ENCODE results near the gene OR2T33.
"Not testable (repeated sequence)": the region's sequence is repeated elsewhere in the genome, so short reads cannot be mapped to it uniquely, and the experiment has no call there.

The OR2T33 gene, protein sequence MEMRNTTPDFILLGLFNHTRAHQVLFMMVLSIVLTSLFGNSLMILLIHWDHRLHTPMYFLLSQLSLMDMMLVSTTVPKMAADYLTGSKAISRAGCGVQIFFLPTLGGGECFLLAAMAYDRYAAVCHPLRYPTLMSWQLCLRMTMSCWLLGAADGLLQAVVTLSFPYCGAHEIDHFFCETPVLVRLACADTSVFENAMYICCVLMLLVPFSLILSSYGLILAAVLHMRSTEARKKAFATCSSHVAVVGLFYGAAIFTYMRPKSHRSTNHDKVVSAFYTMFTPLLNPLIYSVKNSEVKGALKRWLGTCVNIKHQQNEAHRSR

DNA sequence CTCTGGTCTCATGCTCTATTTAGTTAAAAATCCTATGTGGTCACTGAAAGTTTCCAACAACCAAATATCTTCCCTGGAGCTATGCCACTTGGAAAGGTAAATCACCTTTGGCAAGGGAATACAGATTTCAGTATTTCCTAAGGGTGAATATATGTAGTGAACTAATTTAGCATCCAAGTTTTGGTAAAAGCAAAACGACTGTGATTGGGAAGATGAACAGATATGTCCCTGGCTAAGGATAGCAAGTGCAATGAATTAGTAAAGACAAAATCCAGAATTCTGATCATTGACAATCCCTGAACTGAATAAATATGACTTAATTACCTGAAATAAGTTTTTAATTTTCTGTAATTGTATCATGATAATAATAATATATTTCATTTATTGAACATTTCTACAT lies at the start of gene OR2T33:
TSS of gene OR2T33 (minus strand) at position 101 of the 400 bp plus-strand sequence. CDS start 4,162 bp downstream, outside the sequence.
- DNase-seq, result no peak
- no peak within 1 kb of the TSS for H3K4me3 ChIP-seq (ENCODE audit: low read depth, low read length)
- no peaks in the 10 kb centered on the region for H3K27me3 ChIP-seq (replicated peaks)
- in situ Hi-C loops (cut with HindIII; ENCODE audit: low pct_ligation_motif_present, low sequenced_read_pairs), result no loop called here
- H3K27ac ChIP-seq, result no peak within 1 kb of the TSS
- TF ChIP-seq, protein P1, sequence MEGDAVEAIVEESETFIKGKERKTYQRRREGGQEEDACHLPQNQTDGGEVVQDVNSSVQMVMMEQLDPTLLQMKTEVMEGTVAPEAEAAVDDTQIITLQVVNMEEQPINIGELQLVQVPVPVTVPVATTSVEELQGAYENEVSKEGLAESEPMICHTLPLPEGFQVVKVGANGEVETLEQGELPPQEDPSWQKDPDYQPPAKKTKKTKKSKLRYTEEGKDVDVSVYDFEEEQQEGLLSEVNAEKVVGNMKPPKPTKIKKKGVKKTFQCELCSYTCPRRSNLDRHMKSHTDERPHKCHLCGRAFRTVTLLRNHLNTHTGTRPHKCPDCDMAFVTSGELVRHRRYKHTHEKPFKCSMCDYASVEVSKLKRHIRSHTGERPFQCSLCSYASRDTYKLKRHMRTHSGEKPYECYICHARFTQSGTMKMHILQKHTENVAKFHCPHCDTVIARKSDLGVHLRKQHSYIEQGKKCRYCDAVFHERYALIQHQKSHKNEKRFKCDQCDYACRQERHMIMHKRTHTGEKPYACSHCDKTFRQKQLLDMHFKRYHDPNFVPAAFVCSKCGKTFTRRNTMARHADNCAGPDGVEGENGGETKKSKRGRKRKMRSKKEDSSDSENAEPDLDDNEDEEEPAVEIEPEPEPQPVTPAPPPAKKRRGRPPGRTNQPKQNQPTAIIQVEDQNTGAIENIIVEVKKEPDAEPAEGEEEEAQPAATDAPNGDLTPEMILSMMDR (IDR thresholded peaks at IDR 0.05; ENCODE audit: low read depth, low read length, missing control alignments), result no peak
- no peaks in the 10 kb centered on the region for H3K36me3 ChIP-seq (replicated peaks)

DNA sequence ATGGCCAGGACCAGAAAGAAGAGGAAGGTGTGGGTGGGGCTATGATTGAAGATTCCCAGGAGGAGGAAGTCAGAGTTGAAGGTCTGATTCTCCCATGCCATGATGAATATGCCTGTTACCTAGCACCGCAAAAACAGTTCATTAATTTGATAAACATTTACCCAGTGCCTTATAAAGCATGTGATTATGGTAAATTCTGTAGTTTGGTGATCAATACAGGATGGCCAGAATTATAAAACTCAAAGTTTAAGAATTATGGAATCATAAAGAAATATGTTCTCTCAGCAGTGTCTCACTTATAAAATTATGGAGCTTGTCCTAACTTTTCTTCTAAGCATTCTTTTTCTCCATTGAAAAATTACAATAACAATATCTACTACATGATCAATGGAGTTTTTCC lies 46.7 kb upstream of the OR2T33 start, which contains the start of gene OR2M7:
TSS of gene OR2M7 (minus strand) at position 101 of the 400 bp plus-strand sequence. CDS start at position 101, 0 bp downstream.
- no peaks in the 10 kb centered on the region for H3K27me3 ChIP-seq (replicated peaks)
- TF ChIP-seq, protein P1 (IDR thresholded peaks at IDR 0.05; ENCODE audit: low read depth, low read length, missing control alignments), result no peak
- no peak within 1 kb of the TSS for H3K4me3 ChIP-seq (ENCODE audit: low read depth, low read length)
- DNase-seq, result no peak
- H3K36me3 ChIP-seq (replicated peaks), result no peaks in the 10 kb centered on the region
- H3K27ac ChIP-seq, result no peak within 1 kb of the TSS
- in situ Hi-C loops (cut with HindIII; ENCODE audit: low pct_ligation_motif_present, low sequenced_read_pairs), result no loop called here

DNA sequence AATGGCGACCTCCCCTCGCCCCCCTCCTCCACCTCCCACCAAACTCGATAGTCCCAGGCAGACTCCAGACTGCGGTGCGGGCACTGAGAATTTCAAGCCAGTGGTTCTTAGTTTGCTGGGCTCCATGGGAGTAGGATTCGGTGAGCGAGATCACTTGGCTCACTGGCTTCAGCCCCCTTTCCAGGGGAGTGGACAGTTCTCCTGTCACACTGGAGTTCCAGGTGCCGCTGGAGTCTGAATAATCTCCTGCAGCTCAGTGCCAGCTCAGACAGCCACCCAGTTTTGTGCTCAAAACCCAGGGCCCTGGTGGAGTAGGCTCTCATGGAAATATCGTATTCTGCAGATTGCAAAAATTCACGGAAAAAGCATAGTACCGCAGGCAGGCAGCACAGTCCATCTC lies 39.0 kb upstream of the OR2T33 start:
- DNase-seq, result no peak
- no peaks in the 10 kb centered on the region for H3K36me3 ChIP-seq (replicated peaks)
- TF ChIP-seq, protein P1 (IDR thresholded peaks at IDR 0.05; ENCODE audit: low read depth, low read length, missing control alignments), result no peak
- no peak overlapping the region for H3K4me3 ChIP-seq (ENCODE audit: low read depth, low read length)
- H3K27me3 ChIP-seq (replicated peaks), result no peaks in the 10 kb centered on the region
- in situ Hi-C loops (cut with HindIII; ENCODE audit: low pct_ligation_motif_present, low sequenced_read_pairs), result no loop called here
- no peak overlapping the region for H3K27ac ChIP-seq

DNA sequence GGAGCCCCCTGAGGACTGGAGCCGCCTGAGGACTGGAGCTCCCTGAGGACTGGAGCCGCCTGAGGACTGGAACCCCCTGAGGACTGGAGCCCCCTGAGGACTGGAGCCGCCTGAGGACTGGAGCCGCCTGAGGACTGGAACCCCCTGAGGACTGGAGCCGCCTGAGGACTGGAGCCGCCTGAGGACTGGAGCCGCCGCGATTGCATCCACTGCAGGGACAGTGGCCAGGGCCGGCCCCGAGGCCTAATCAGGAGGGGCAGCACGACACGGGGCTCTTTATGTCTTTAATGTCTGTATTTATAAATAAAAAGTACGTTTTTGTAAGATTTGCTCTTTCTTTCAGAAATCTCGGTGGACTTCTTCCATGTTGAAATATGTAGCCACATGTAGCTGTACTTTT lies 29.0 kb upstream of the OR2T33 start:
- in situ Hi-C loops (cut with HindIII; ENCODE audit: low pct_ligation_motif_present, low sequenced_read_pairs); H3K27ac ChIP-seq; H3K36me3 ChIP-seq (replicated peaks); H3K4me3 ChIP-seq (ENCODE audit: low read depth, low read length); DNase-seq; H3K27me3 ChIP-seq (replicated peaks): not testable (repeated sequence)

DNA sequence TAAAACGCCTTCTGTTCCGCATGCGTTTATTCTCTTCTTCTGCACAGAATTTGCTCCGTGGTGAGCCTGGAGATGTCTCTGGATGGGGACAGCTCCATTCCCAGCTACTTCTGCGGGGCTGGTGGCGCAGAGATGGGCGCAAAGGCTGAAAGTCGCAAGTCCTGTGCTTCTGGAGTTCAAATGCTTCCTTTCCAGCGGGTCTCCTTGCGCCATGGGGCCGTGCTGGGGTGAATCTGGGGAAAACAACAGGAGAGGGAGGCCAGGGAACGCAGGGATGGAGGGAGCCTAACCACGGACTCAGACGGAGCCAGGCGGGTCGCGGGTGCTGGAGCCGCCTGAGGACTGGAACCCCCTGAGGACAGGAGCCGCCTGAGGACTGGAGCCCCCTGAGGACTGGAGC lies 28.3 kb upstream of the OR2T33 start:
- Histone ChIP-seq H3K36me3 (replicated peaks) (no peaks in the 10 kb centered on the region), H3K27ac (no peak overlapping the region), H3K27me3 (replicated peaks) (no peaks in the 10 kb centered on the region), H3K4me3 (ENCODE audit: low read depth, low read length) (no peak overlapping the region)
- no peak for DNase-seq
- TF ChIP-seq, protein P1 (IDR thresholded peaks at IDR 0.05; ENCODE audit: low read depth, low read length, missing control alignments), result no peak
- in situ Hi-C loops (cut with HindIII; ENCODE audit: low pct_ligation_motif_present, low sequenced_read_pairs), result no loop called here

DNA sequence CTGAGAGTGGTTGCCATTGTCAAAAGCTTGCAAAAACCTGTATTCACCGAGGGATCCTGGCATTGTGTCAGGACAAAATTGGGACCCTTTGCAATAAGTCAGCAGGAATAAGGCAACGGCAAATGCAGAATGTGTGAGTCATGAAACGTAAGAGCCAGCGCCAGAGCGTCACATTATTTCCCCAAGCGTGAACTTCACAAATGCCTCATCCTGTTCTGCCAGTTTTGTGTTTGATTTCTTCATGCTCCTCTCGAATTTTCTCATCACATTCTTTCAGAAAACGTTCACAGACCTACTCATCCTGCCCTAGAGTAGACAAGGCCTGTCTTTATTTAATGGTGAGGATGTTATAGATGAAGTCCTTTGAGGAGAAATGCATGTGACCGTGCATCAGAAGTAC lies 27.9 kb upstream of the OR2T33 start:
- H3K36me3 ChIP-seq (replicated peaks); H3K27ac ChIP-seq; DNase-seq; H3K4me3 ChIP-seq (ENCODE audit: low read depth, low read length); H3K27me3 ChIP-seq (replicated peaks); in situ Hi-C loops (cut with HindIII; ENCODE audit: low pct_ligation_motif_present, low sequenced_read_pairs): not testable (repeated sequence)

DNA sequence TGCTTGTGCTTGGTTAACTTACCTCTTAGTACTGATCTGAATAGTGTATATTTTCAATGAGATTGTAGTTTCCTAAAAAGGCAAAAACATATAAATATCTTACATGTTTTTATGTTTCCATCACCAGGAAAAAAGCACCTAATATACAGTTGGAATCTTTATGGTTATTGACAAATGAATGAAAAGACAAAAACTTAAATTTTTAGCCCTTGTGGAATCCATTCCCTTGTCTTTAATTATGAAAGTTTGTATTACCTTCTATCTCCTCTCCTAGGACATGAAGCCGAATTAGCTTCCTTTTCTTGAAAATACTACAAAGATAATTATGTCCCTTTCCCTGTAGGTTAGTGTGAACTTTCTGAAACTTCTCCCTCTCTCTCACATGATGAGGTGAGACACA lies 25.5 kb upstream of the OR2T33 start, which contains the start of gene OR2T12:
TSS of gene OR2T12 (minus strand) at position 101 of the 400 bp plus-strand sequence. CDS start 7,846 bp downstream, outside the sequence.
- Histone ChIP-seq H3K4me3 (ENCODE audit: low read depth, low read length) (no peak within 1 kb of the TSS), H3K27me3 (replicated peaks) (no peaks in the 10 kb centered on the region), H3K27ac (no peak within 1 kb of the TSS), H3K36me3 (replicated peaks) (no peaks in the 10 kb centered on the region)
- TF ChIP-seq, protein P1 (IDR thresholded peaks at IDR 0.05; ENCODE audit: low read depth, low read length, missing control alignments), result no peak
- DNase-seq, result no peak
- in situ Hi-C loops (cut with HindIII; ENCODE audit: low pct_ligation_motif_present, low sequenced_read_pairs), result no loop called here
